Fibroblast of the aortic adventitia (primary cell): ENCODE results near the gene MEI4. TPM values are rescaled to one million over a fixed set of nuclear protein-coding genes. Genes with fewer than 3 reads are reported as not detected.

ENCODE experiments used
- DNase-seq: peaks from one replicate; pipeline ENCODE4 v3.0.0-alpha.2; 2010; ENCODE audit warnings: low read depth
- H3K4me3 ChIP-seq: 2 replicates; pipeline ENCODE4 v1.5.1; 2011; ENCODE audit warnings: low read depth, mild to moderate bottlenecking, control low read depth, low read length, moderate library complexity
- CTCF ChIP-seq: IDR thresholded peaks from 2 replicates; pipeline ENCODE4 v1.5.1; 2011; ENCODE audit warnings: mild to moderate bottlenecking, low read length, control low read depth, inconsistent platforms; ENCODE audit not compliant: insufficient read depth
- total RNA-seq: library from RNA; depleted of rRNA; stranded (reverse); fragments of >200 nt; gene quantifications from 2 replicates; pipeline ENCODE4 v1.2.3, GENCODE V29; 2012; ENCODE audit warnings: low replicate concordance

Gene MEI4
- total RNA-seq, 1 donor, result not detected

GRCh38 chr6:77972334-77972733, 319.5 kb downstream of the MEI4 start:
- TF ChIP-seq CTCF, result no peak
- DNase-seq, result no peak
- no peak overlapping the region for H3K4me3 ChIP-seq

Other genes starting within 250 kb of the MEI4 start
- under 0.01 and 0.25 TPM in 2 replicates for gene HTR1B, start 189.5 kb upstream of the MEI4 start, total RNA-seq